GM12801 (cell line): ENCODE measurements around the gene MAP1LC3B.

Source experiments
- CTCF ChIP-seq: IDR thresholded peaks from one replicate; pipeline ENCODE4 v1.5.1; 2011; ENCODE audit warnings: control low read depth; ENCODE audit not compliant: insufficient read length; ENCODE audit errors: extremely low read depth

The MAP1LC3B gene

GRCh38 chr16:87361916-87362619, 30.1 kb upstream of the MAP1LC3B start:
- no peak for TF ChIP-seq CTCF

DNA sequence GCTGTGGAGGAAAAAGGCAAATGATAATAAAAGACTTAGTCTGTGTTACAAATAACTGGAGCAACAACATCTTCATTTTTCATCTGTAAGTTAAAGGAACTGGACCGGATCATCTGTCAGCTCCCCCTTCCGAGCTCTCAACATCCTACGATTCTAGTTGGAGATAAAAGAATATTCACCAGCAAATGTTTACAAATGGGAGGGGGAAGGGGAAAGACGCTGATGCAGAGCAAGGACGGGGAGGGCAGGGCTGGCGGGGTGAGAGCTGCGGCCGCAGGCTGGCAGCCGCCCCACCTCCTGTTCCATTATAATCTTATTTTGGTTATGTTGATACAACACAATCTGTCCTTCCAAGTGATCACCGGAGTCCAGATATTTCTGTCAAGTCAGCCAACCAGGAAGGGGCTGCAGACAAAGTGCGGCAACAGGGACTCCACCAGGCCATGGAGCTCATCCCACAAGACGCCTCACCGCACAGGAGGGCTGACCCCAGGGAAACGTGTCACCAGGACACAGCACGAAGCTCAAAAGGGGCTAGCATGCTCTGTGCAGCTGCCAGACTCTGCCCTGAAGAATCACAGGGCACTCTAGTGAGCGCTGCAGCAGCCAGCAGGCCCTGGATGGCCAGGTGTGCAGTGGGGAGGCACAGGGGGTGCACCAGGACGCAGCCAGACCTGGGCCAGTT, 28.2 kb upstream of the MAP1LC3B start:
- no peak for TF ChIP-seq CTCF

GRCh38 chr16:87365021-87365713, 27.0 kb upstream of the MAP1LC3B start:
- no peak for TF ChIP-seq CTCF

GRCh38 chr16:87366288-87366687, 25.8 kb upstream of the MAP1LC3B start:
- TF ChIP-seq CTCF = no peak

GRCh38 chr16:87366930-87367329, 25.2 kb upstream of the MAP1LC3B start:
- no peak for TF ChIP-seq CTCF

DNA sequence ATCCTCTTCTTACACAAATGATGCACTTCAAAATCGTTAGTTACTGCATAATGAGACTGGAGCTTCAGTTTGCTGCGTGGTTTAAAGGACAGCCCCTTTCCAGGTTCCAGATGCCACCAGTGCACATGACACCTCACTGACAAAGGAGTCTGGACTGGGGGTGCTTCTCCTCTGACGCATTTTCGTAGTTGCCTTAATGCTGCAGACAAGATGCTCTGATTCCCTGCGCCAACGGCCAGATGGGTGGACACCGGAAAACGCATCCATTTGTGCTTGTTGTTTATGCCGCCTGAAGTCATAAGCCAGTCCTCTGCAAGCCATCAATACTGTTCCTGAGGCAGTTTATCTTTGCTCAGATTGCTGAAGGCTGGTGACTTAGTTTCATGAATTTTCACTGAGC, 24.6 kb upstream of the MAP1LC3B start:
- TF ChIP-seq CTCF = no peak

GRCh38 chr16:87368029-87368770, 23.9 kb upstream of the MAP1LC3B start:
- no peak for TF ChIP-seq CTCF
